SKM-1 (cell line): ENCODE results near the gene BACH2.
"Not testable (repeated sequence)": the region's sequence is repeated elsewhere in the genome, so short reads cannot be mapped to it uniquely, and the experiment has no call there.

ENCODE experiments used
- DNase-seq: peaks from one replicate; lab custom pipeline; 2025; ENCODE audit not compliant: unreplicated experiment; lab: John Stamatoyannopoulos, UW

The BACH2 gene

DNA sequence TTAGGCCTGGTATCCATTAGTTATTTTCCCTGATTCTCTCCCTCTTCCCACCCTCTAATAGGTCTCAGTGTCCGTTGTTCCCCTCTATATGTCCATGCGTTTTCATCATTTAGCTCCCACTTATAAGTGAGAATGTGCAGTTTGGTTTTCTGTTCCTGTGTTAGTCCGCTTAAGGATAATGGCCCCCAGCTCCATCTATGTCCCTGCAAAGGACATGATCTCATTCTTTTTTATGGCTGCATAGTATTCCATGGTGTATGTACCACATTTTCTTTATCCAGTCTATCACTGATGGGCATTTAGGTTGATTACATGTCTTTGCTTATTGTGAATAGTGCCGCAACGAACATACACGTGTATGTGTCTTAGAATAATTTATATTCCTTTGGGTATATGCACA is 14.4 kb downstream of the BACH2 start:
- DNase-seq, result not testable (repeated sequence)

GRCh38 chr6:90278129-90278528 is 18.5 kb downstream of the BACH2 start:
- DNase-seq, result no peak

GRCh38 chr6:90277302-90278011 is 19.2 kb downstream of the BACH2 start:
- no peak for DNase-seq

DNA sequence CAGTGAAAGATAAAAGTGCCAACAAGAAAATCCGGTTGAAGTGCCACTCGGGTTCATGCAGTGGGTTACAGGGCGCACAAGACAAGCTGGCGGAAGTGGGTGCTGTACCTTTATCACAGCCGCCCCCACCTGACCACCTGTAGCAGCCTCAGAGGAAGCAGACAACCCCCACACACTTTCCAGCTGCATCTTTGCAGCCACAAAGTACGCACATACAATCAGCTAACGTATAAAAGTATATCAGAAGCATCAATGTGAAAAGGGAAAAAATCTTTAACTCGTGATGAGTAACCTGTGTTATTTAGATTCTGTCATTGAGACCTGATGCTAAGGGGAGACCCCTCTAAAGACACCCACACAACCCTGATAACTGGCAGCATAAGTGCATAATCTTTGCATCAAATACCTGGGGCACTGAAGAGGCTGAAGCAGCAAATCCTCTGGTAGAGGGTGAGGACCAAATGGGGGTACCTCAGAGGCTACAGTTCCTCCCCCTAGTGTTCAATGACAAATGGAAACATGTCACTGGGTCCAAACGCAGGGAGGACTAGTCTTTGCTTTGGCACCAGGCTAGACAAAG is 22.1 kb downstream of the BACH2 start:
- no peak for DNase-seq

DNA sequence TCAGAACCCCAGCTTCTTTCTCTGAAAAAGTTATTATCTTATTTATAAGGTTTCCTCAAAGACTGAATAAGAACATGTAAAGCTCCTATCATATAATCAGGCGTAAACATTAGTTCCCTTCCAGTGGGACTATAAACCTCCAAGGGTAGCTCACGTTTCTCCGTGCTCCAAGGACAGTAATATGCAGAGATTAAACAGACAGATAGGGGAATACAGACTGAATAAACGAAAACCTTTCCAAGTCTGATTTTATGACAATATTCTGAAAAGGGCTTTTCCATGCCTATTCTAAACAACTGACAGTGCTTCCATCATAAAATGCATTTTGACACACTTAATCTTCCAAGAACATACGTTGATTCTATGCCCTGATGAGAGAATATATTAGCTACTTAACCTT is 22.8 kb downstream of the BACH2 start:
- DNase-seq, result no peak

DNA sequence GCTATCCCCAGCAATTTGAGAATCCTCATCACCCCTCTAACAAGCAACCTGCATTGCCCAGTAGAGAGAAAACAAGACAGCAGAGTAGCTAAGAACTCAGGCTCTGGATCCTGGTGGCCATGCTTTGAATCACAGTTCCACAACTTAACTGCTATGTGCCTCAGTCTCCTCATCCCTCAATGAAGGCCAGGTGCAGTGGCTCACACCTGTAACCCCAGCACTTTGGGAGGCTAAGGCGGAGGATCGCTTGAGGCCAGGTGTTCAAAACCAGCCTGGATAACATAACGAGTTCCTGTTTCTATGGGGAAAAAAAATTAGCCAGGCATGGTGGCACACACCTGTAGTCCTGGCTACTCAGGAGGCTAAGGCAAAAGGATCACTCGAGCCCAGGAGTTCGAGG is 23.7 kb downstream of the BACH2 start:
- no peak for DNase-seq

GRCh38 chr6:90271831-90272230 is 24.8 kb downstream of the BACH2 start:
- no peak for DNase-seq

DNA sequence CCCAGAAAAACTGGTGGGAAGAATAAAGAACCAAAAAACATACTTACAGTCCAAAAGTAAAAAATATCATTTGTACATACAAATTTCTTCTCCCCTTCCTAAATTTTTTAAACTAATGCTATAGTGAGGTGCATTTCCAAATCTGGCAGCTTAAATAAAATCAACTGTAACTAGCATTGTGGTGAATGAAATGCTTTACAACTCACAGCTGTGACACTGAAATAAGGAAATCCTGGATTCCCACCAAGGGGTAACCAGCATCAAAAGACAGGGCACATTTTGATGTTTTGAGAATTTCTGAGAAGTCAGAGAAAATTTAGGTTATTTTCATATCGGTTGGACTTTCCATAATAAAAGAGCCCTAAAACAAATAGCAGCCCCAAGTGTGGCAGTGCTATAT is 27.3 kb downstream of the BACH2 start:
- no peak for DNase-seq

DNA sequence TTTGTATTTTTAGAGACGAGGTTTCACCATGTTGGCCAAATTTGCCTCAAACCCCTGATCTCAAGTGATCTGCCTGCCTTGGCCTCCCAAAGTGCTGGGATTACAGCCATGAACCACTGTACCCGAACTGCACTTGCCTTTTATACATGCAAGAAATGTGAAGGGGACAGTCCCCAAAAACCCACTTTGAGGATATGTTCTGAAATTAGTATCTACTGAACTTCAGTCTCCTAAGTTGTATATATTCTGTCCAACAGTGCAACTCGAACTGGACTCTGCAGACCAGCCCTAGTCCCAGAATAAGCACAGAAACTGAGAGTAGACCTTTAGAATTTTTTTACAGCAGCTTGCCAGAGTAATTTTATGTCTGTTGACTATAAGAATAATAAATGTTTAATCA is 28.5 kb downstream of the BACH2 start:
- no peak for DNase-seq

GRCh38 chr6:90266905-90267621 is 29.6 kb downstream of the BACH2 start:
- DNase-seq, result no peak

- DNase-seq, result no peak
Observed at GRCh38 chr6:90264561-90264960, 32.1 kb downstream of the BACH2 start.

DNA sequence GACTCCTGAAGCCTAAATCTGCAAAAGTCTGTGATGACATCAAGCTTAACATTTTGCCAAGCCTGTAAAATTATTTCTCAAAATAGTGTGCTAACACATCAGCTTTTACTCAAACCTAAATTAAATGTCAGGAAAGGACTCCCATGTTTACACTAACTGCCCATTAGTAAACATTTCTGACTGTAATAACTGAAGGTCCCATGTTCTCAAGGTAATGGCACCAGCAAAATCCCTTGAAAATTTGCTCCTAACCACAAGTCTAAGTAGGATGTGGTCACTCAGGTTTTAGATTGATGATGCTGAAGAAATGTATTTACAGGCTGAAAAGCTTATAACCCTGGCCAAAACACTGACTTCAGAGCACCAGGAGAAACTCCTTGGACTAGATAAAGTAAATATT is 33.0 kb downstream of the BACH2 start:
- no peak for DNase-seq

- DNase-seq, result no peak
Observed at GRCh38 chr6:90261801-90262200, 34.8 kb downstream of the BACH2 start.

DNA sequence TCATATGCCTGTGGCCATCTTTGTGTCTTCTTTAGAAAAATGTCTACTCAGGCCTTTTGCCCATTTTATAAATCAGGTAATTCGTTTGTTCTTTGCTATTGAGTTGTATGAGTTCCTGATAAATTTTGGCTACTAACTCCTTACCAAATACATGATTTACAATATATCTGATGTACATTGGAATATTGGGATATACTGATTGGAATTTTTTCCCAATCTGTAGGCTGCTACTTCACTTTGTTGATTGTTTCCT is 39.2 kb downstream of the BACH2 start:
- no peak for DNase-seq

DNA sequence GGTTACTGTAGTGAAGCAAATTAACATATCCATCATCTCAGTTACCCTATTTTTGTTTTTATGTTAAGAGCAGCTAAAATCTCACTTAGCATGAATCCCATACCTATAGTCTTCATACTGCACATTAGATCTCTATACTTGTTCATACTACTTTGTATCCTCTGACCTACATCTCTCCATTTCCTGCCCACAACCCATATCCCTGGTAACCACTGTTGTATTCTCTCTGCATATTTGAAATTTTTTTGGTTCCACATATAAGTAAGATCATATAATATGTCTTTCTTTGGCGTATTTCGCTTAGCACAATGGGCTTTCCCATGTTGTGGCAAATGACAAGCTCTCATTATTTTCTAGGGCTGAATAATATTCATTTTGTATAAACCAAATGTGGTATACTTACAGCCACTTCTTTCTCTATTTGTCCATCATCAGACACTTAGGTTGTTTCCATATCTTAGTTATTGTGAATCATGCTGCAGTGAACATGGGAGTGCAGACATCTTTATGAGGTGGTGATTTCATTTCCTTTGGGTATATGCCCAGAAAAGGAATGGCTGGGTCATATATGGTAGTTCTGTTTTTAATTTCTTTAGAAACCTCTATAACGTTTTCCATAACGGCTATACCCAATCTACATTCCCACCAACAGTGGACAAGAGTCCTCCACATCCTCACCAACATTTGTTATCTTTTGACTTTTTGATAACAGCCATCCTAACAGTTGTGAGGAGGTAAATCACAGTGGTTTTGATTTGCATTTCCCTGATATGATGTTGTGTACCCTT is 39.8 kb downstream of the BACH2 start:
- DNase-seq, result no peak

DNA sequence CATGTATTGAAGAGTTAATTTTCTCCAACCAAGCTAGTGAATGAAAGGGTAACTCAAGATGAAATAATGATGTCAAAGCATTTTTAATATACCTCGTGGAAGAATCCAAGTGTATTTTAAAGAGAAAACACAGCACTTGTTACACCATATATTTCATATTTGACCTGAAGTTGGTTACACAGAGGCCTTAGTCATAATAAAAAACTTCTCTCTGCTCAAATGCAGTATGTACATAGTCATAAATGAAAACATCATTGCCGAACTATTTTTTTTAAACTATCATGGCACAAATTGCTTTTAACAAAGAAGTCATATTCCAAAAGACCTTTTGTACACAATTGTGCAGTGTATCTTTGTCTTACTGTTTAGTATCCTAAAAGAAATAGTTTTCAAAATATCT is 43.0 kb downstream of the BACH2 start:
- DNase-seq, result no peak

GRCh38 chr6:90251295-90251992 is 45.2 kb downstream of the BACH2 start:
- no peak for DNase-seq

- DNase-seq, result no peak
Observed at GRCh38 chr6:90250405-90250804, 46.2 kb downstream of the BACH2 start.

GRCh38 chr6:90249458-90249857 is 47.2 kb downstream of the BACH2 start:
- DNase-seq, result no peak

GRCh38 chr6:90249034-90249433 is 47.6 kb downstream of the BACH2 start:
- DNase-seq, result no peak

DNA sequence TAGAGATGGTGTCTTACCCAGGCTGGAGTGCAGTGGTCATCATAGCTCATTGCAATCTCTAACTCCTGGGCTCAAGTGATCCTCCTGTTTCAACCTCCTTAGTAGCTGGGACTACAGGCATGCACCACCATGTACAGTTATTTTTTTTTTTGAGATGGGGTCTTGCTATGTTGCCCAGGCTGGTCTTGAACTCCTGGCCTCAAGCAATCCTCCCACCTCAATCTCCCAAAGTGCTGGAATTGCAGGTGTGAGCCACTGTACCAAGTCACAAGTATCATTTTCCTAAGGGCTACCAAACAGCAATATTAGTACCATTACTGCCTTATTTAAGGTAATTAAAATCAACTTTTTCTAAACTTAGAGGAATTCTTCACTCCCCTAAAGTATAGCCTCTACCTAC is 49.4 kb downstream of the BACH2 start:
- DNase-seq, result no peak
